Thyroid gland (tissue), 4 donors: ENCODE data around the gene ANKRD13C.

Source experiments
- CTCF ChIP-seq, 6 experiments: fragments of 200-600 bp in 3 of 6; fragments of 450-650 bp in 3 of 6; sonication (generic) in 3 of 6; IDR thresholded peaks; one replicate each; pipeline ENCODE4 v1.5.1; 2016 to 2019; ENCODE audit warnings: antibody characterized with exemption in 6 of 6, mild to moderate bottlenecking in 2 of 6, inconsistent platforms in 1 of 6, moderate library complexity in 1 of 6
- POLR2A ChIP-seq, 2 donors: fragments of 450-650 bp; IDR thresholded peaks; one replicate each; pipeline ENCODE4 v1.6.1; 2017; ENCODE audit warnings: antibody characterized with exemption in 2 of 2, mild to moderate bottlenecking in 2 of 2, moderate library complexity in 1 of 2

- TF ChIP-seq CTCF (IDR thresholded peaks at IDR 0.05) (no peak), POLR2A (IDR thresholded peaks at IDR 0.05) (no peak)
Measured at GRCh38 chr1:70256664-70257063, 97.9 kb downstream of the ANKRD13C start.
